Kidney (tissue), 14 donors: ENCODE results near the gene ACSS3. TPM values are rescaled to one million over a fixed set of nuclear protein-coding genes. Genes with fewer than 3 reads are reported as not detected.

Source experiments
- DNase-seq, 5 donors: peaks; one replicate each; pipeline ENCODE4 v3.0.0-alpha.2; 2013 to 2020
- FAIRE-seq: peaks from 2 replicates; lab custom pipeline; 2012; peaks lifted over from hg19 to GRCh38; lab: Jason Lieb, UNC
- H3K27ac ChIP-seq, 2 donors: one replicate each; pipeline ENCODE4 v1.7.0; 2013; ENCODE audit warnings: low read depth in 2 of 2, low read length in 2 of 2, inconsistent platforms in 1 of 2
- H3K27me3 ChIP-seq: one replicate; pipeline ENCODE4 v1.7.1; 2013; ENCODE audit warnings: low read length, inconsistent platforms; ENCODE audit not compliant: control insufficient read depth, insufficient read depth
- H3K36me3 ChIP-seq, 3 donors: one replicate each; pipeline versions ENCODE4 v1.7.0 to v1.7.1; 2013; ENCODE audit warnings: low read length in 3 of 3, control low read depth in 1 of 3, inconsistent platforms in 1 of 3; ENCODE audit not compliant: insufficient read depth in 3 of 3, control insufficient read depth in 2 of 3
- H3K4me1 ChIP-seq, 3 donors: one replicate each; pipeline versions ENCODE4 v1.7.0 to v1.7.1; 2013; ENCODE audit warnings: low read length in 3 of 3, inconsistent platforms in 1 of 3, low read depth in 1 of 3; ENCODE audit not compliant: control insufficient read depth in 2 of 3, insufficient read depth in 2 of 3
- H3K4me3 ChIP-seq, 3 donors: one replicate each; pipeline versions ENCODE4 v1.7.0 to v1.8.1; 2013; ENCODE audit warnings: low read length in 3 of 3, control low read depth in 1 of 3, inconsistent platforms in 1 of 3
- H3K9ac ChIP-seq, 3 donors: one replicate each; pipeline versions ENCODE4 v1.7.0 to v1.7.1; 2013; ENCODE audit warnings: low read length in 3 of 3, control low read depth in 1 of 3, inconsistent platforms in 1 of 3
- H3K9me3 ChIP-seq, 3 donors: one replicate each; pipeline versions ENCODE4 v1.7.0 to v1.7.1; 2013; ENCODE audit warnings: low read length in 3 of 3, control low read depth in 1 of 3, inconsistent platforms in 1 of 3; ENCODE audit not compliant: control insufficient read depth in 2 of 3, insufficient read depth in 1 of 3
- intact Hi-C: fragments of 100-400 bp; cut with DNase I; formaldehyde crosslinking; loops from one replicate; pipeline ENCODE4 v1.11.1; 2022
- polyA plus RNA-seq: library from polyadenylated mRNA; stranded (reverse); fragments of 350-450 nt; fragmentation: Illumina TruSeq; extraction: RNeasy Lipid Tissue Mini Kit (QIAGEN cat#74804); gene quantifications from one replicate; pipeline ENCODE4 v1.2.3, GENCODE V29; 2014; ENCODE audit warnings: low read depth, low replicate concordance; ENCODE audit not compliant: insufficient read depth
- total RNA-seq: library from RNA; stranded (reverse); fragmentation: NEBNext Ultra II Directional; extraction: Animal tissue kit (Norgen Biotek cat#: 25700); gene quantifications from one replicate; pipeline ENCODE4 v1.2.1, GENCODE V29; 2021
- TF ChIP-seq, protein P1 (sequence below): IDR thresholded peaks from 3 replicates; pipeline ENCODE4 v1.5.1; 2012; ENCODE audit warnings: mild to moderate bottlenecking, moderate library complexity, borderline replicate concordance; ENCODE audit not compliant: insufficient read depth; ENCODE audit errors: extremely low read depth
- donor health status: control.
- donor health status: control.
- donor health status: control.
- donor health status: control.
- donor health status: control.
- donor health status: DM: yes; HTN: yes; CAD: no.
- donor health status: Normal renal cell carcinoma (clear cell type).

The ACSS3 gene
- total and polyA plus RNA-seq, 2 donors from 2014 or later: 18.9 to 21.2 TPM

DNA sequence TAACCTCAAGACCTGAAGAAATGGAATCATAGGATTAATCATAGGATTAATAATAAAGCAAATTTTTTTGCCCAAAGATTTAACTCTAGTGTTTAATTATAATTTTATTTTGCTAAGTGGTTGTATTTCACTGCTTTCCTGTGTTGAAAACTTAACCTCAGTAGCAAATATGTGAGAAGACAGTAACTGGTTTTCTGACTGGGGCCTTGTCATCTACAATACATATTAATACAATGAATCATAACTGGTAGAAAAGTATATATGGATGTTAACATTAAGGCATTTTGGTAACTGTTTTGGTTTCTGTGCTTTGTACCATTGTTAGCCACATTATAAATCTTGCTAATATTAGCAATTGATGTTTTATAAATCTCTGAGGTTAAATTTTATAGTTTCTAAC lies 92.2 kb downstream of the ACSS3 start:
- Histone ChIP-seq H3K9ac (no peak overlapping the region), H3K9me3 (no peaks in the 10 kb centered on the region), H3K4me1 (no peaks in the 10 kb centered on the region), H3K27ac (no peak overlapping the region), H3K36me3 (no peaks in the 10 kb centered on the region), H3K4me3 (no peak overlapping the region), H3K27me3 (no peaks in the 10 kb centered on the region)
- FAIRE-seq: no peak
- TF ChIP-seq, protein P1, sequence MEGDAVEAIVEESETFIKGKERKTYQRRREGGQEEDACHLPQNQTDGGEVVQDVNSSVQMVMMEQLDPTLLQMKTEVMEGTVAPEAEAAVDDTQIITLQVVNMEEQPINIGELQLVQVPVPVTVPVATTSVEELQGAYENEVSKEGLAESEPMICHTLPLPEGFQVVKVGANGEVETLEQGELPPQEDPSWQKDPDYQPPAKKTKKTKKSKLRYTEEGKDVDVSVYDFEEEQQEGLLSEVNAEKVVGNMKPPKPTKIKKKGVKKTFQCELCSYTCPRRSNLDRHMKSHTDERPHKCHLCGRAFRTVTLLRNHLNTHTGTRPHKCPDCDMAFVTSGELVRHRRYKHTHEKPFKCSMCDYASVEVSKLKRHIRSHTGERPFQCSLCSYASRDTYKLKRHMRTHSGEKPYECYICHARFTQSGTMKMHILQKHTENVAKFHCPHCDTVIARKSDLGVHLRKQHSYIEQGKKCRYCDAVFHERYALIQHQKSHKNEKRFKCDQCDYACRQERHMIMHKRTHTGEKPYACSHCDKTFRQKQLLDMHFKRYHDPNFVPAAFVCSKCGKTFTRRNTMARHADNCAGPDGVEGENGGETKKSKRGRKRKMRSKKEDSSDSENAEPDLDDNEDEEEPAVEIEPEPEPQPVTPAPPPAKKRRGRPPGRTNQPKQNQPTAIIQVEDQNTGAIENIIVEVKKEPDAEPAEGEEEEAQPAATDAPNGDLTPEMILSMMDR: no peak
- intact Hi-C loops: no loop called here
- DNase-seq: no peak

DNA sequence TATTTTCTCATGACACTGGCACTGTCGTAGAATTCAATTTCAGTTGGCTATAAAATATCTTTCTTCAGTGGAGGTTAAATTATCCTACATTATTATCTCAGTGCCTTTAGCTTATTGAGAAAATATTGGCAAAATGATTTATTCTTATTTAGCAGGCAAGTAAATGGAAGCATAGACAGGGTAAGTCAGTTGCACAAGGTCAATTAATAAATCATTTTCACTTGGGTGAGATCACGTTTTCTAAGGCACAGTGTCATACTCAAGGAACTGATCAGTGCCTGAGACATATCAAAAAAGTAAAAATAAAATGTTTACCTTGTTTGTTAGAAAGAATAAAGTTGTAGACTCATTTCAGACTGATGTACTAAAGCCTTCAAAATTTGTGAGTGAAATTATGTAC lies 95.0 kb downstream of the ACSS3 start:
- H3K27me3 ChIP-seq: no peaks in the 10 kb centered on the region
- intact Hi-C loops: no loop called here
- no peak overlapping the region for H3K9ac ChIP-seq
- H3K9me3 ChIP-seq: peaks cover 0 to 6% (median 3%) of the 10 kb centered on the region in 3 donors
- FAIRE-seq: no peak
- no peak for DNase-seq
- H3K27ac ChIP-seq: no peak overlapping the region
- peaks cover 0 to 6% (median 0%) of the 10 kb centered on the region in 3 donors for H3K36me3 ChIP-seq
- no peaks in the 10 kb centered on the region for H3K4me1 ChIP-seq
- H3K4me3 ChIP-seq: no peak overlapping the region
- TF ChIP-seq, protein P1: no peak

DNA sequence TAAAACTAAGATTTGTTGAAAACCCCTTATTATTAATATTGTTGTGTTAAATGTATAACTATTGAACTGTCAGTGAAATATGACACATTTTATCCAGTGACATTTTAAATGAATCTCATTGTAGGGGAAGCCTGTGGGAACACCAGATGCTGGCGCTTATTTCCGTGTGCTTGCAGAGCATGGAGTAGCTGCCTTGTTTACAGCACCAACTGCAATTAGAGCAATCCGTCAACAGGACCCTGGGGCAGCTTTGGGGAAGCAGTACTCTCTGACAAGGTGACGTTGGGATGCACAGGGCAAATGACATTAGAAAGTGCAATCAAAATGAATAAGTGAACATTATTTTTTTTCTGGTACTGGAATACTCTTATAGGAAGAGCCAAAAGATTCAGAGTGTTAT lies 96.8 kb downstream of the ACSS3 start:
- Histone ChIP-seq H3K9ac (no peak overlapping the region), H3K36me3 (peaks cover 0 to 6% (median 0%) of the 10 kb centered on the region in 3 donors), H3K27ac (no peak overlapping the region), H3K4me1 (no peaks in the 10 kb centered on the region), H3K27me3 (no peaks in the 10 kb centered on the region), H3K4me3 (no peak overlapping the region), H3K9me3 (peaks cover 0 to 6% (median 3%) of the 10 kb centered on the region in 3 donors)
- DNase-seq (no peak), FAIRE-seq (no peak)
- TF ChIP-seq, protein P1: no peak
- intact Hi-C loops: no loop called here

DNA sequence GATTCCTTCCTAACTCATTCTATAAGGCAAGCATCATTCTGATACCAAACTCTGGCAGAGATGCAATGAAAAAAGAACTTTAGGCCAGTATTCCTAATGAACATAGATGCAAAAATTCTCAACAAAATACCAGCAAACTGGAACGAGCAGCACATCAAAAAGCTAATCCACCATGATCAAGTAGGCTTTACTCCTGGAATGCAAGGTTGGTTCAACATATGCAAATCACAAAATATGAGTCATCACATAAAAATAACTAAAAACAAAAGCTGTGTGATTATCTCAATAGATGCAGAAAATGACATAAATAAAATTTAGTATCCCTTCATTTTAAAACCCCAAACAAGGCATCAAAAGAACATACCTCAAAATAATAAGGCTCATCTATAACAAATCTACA lies 98.9 kb downstream of the ACSS3 start:
- DNase-seq: no peak
- Histone ChIP-seq H3K27ac (no peak overlapping the region), H3K9ac (no peak overlapping the region), H3K4me1 (no peaks in the 10 kb centered on the region), H3K36me3 (peaks cover 0 to 6% (median 0%) of the 10 kb centered on the region in 3 donors), H3K27me3 (no peaks in the 10 kb centered on the region), H3K4me3 (no peak overlapping the region), H3K9me3 (peaks cover 0 to 6% (median 3%) of the 10 kb centered on the region in 3 donors)
- intact Hi-C loops: no loop called here
- FAIRE-seq: no peak
- TF ChIP-seq, protein P1: no peak
